AG04450 (cell line): ENCODE measurements around the gene TM9SF1. TPM values are rescaled to one million over a fixed set of nuclear protein-coding genes. Genes with fewer than 3 reads are reported as not detected.

Source experiments
- CTCF ChIA-PET: fragments of 300-600, 350-600 bp; formaldehyde crosslinking; extraction: SDS; loops from one replicate; lab custom pipeline; 2022; ENCODE audit warnings: antibody characterized with exemption, inconsistent platforms; lab: Charles Lee
- POLR2A ChIA-PET: fragments of 350-600 bp; formaldehyde crosslinking; extraction: SDS; loops from one replicate; lab custom pipeline; 2021; ENCODE audit warnings: antibody characterized with exemption, inconsistent platforms; lab: Yijun Ruan, JAX
- DNase-seq: peaks from one replicate; pipeline ENCODE4 v3.0.0-alpha.2; 2011; ENCODE audit warnings: low read depth, low spot score
- H3K27ac ChIP-seq: one replicate; pipeline ENCODE4 v1.5.1; 2012; ENCODE audit warnings: low read depth, low read length, control low read depth
- H3K27me3 ChIP-seq: one replicate; pipeline ENCODE4 v1.6.0; 2012; ENCODE audit warnings: low read length; ENCODE audit not compliant: control insufficient read depth, insufficient read depth
- H3K4me3 ChIP-seq: 2 replicates; pipeline ENCODE4 v1.5.1; 2011; ENCODE audit warnings: mild to moderate bottlenecking, low read depth, low read length, control low read depth
- H3K9me3 ChIP-seq: 2 replicates; pipeline ENCODE4 v1.5.1; 2012; ENCODE audit warnings: low read length; ENCODE audit not compliant: control insufficient read depth, insufficient read depth
- CTCF ChIP-seq: IDR thresholded peaks from 2 replicates; pipeline ENCODE4 v1.5.1; 2011; ENCODE audit warnings: low read depth, low read length, control low read depth, inconsistent platforms
- polyA plus RNA-seq: library from polyadenylated mRNA; depleted of rRNA; stranded (reverse); fragments of >200 nt; gene quantifications from 2 replicates; pipeline ENCODE4 v1.2.3, GENCODE V29; 2011

The TM9SF1 gene
- polyA plus RNA-seq, 1 experiment, result 44.9 TPM

- no peak for DNase-seq
- no peak for TF ChIP-seq CTCF
- Histone ChIP-seq H3K9me3 (no peaks in the 10 kb centered on the region; the same call in 1 of the 2 replicates), H3K27me3 (no peaks in the 10 kb centered on the region), H3K27ac (no peak overlapping the region), H3K4me3 (no peak overlapping the region)
- ChIA-PET CTCF (no interaction called here), POLR2A (no interaction called here)
Measured at GRCh38 chr14:24211311-24211710, 16.1 kb upstream of the TM9SF1 start.

- CTCF ChIA-PET, result no interaction called here
Measured at GRCh38 chr14:24207625-24208024, 12.4 kb upstream of the TM9SF1 start.

GRCh38 chr14:24207104-24207551 is 11.9 kb upstream of the TM9SF1 start:
- ChIA-PET POLR2A (no interaction called here), CTCF (no interaction called here)
- TF ChIP-seq CTCF, result no peak
- H3K4me3 ChIP-seq, result no peak overlapping the region
- no peak overlapping the region for H3K27ac ChIP-seq
- no peaks in the 10 kb centered on the region for H3K27me3 ChIP-seq
- no peak for DNase-seq
- no peaks in the 10 kb centered on the region for H3K9me3 ChIP-seq

More at GRCh38 chr14:24207625-24208024, 12.4 kb upstream of the TM9SF1 start:
- no peak for DNase-seq
- POLR2A ChIA-PET, result no interaction called here
- Histone ChIP-seq H3K27me3 (no peaks in the 10 kb centered on the region), H3K4me3 (no peak overlapping the region), H3K9me3 (no peaks in the 10 kb centered on the region), H3K27ac (no peak overlapping the region)
- TF ChIP-seq CTCF, result no peak

- Histone ChIP-seq H3K9me3 (peaks cover 3% of the 10 kb centered on the region), H3K4me3 (no peak overlapping the region), H3K27me3 (no peaks in the 10 kb centered on the region), H3K27ac (no peak overlapping the region)
- ChIA-PET POLR2A (no interaction called here), CTCF (no interaction called here)
- no peak for DNase-seq
- no peak for TF ChIP-seq CTCF
Measured at GRCh38 chr14:24206260-24207103, 11.2 kb upstream of the TM9SF1 start.
